Measurements from ENCODE around the gene MSMO1.

The MSMO1 gene

DNA sequence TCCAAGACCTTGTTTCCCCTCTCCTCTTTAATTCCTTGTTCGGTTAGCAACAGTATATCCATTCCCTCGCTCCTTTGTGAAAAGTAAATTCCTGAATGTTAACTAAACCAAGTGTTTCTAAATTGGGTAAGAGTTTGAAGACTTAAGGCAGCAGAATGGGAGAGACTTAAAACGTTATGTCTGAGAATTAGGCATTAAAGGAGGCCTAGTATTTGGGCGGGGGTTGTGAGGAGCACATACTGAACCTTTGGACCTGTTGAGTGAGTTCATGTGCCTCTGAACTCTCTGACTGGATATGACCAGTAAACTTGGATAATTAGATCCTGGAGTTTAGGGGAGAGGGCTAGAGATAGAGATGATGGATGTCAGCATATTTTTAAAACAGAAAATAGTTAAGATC lies 1.2 kb downstream of the MSMO1 start:
- Histone ChIP-seq H3K4me3 (ENCODE audit: low read depth, low read length) (peak overlapping the region; percentile 98), H3K9me3 (no peaks in the 10 kb centered on the region), H3K4me1 (no peaks in the 10 kb centered on the region), H3K27me3 (no peaks in the 10 kb centered on the region), H3K36me3 (peaks cover 6% of the 10 kb centered on the region)
- DNase-seq, result no peak
- TF ChIP-seq, protein P1, sequence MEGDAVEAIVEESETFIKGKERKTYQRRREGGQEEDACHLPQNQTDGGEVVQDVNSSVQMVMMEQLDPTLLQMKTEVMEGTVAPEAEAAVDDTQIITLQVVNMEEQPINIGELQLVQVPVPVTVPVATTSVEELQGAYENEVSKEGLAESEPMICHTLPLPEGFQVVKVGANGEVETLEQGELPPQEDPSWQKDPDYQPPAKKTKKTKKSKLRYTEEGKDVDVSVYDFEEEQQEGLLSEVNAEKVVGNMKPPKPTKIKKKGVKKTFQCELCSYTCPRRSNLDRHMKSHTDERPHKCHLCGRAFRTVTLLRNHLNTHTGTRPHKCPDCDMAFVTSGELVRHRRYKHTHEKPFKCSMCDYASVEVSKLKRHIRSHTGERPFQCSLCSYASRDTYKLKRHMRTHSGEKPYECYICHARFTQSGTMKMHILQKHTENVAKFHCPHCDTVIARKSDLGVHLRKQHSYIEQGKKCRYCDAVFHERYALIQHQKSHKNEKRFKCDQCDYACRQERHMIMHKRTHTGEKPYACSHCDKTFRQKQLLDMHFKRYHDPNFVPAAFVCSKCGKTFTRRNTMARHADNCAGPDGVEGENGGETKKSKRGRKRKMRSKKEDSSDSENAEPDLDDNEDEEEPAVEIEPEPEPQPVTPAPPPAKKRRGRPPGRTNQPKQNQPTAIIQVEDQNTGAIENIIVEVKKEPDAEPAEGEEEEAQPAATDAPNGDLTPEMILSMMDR (IDR thresholded peaks at IDR 0.05; ENCODE audit: low read depth, low read length), result no peak

DNA sequence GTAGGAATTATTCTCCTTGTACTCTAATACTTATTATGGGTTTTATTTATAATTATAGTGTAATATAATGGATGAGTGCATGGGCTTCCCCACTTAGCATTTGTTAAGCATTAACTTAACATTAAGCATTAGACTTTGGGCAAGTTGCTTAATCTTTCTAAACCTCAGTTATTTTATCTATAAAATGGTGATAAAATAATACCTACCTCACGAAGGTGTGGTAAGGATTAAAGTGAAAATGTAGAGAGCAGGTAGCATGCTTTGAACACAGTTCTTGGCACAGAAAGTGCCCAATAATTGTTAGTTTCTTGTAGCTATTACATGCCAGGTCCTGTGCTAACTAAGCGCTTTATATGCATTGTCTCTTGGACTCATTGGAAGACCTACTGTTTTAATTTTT lies 2.6 kb downstream of the MSMO1 start:
- no peak for DNase-seq
- TF ChIP-seq, protein P1 (IDR thresholded peaks at IDR 0.05; ENCODE audit: low read depth, low read length), result no peak
- Histone ChIP-seq H3K9me3 (no peaks in the 10 kb centered on the region), H3K4me3 (ENCODE audit: low read depth, low read length) (peak overlapping the region; percentile 98), H3K27me3 (no peaks in the 10 kb centered on the region), H3K36me3 (peaks cover 20% of the 10 kb centered on the region), H3K4me1 (no peaks in the 10 kb centered on the region)

DNA sequence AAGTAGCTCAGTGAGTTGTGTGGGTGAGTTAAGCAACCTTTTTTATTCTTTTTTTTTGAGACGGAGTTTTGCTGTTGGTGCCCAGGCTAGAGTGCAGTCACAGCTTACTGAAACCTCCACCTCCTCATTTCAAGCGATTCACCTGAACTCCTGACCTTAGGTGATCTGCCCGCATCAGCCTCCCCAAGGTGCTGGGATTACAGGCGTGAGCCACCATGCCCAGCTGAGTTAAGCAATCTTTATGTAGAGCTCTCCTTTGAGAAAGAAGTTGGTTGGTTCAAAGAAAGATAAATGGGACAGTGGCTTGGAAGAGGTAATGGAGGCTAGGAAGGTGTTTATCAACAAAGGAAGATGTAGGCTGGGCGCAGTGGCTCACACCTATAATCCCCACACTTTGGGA lies 3.2 kb downstream of the MSMO1 start:
- Histone ChIP-seq H3K4me1 (no peaks in the 10 kb centered on the region), H3K4me3 (ENCODE audit: low read depth, low read length) (peak overlapping the region; percentile 98), H3K9me3 (no peaks in the 10 kb centered on the region), H3K36me3 (peaks cover 26% of the 10 kb centered on the region), H3K27me3 (no peaks in the 10 kb centered on the region)
- no peak for DNase-seq
- TF ChIP-seq, protein P1 (IDR thresholded peaks at IDR 0.05; ENCODE audit: low read depth, low read length), result no peak

GRCh38 chr4:165331359-165331758 lies 3.9 kb downstream of the MSMO1 start:
- H3K36me3 ChIP-seq, result peaks cover 26% of the 10 kb centered on the region
- H3K4me1 ChIP-seq, result no peaks in the 10 kb centered on the region
- H3K4me3 ChIP-seq (ENCODE audit: low read depth, low read length), result peak overlapping the region; percentile 28
- no peaks in the 10 kb centered on the region for H3K27me3 ChIP-seq
- DNase-seq, result no peak
- H3K9me3 ChIP-seq, result no peaks in the 10 kb centered on the region
- TF ChIP-seq, protein P1 (IDR thresholded peaks at IDR 0.05; ENCODE audit: low read depth, low read length), result no peak

DNA sequence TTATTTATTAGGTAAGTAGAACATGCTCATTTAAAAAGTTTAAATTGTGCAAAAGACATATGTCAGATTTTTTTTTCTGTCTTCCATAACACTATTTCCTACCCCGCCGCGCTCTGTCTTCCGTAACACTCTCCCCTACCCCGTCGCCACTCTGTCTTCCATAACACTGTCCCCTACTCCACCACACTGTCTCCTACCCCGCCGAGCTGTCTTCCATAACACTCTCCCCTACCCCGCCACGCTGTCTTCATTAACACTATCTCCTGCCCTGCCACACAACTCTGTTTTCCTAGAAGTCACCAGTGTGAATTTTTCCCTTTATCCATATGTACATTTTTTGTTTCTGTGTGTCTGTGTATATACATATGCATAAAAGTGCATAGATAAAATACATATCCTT lies 4.4 kb downstream of the MSMO1 start:
- H3K4me3 ChIP-seq (ENCODE audit: low read depth, low read length), result peak overlapping the region; percentile 28
- TF ChIP-seq, protein P1 (IDR thresholded peaks at IDR 0.05; ENCODE audit: low read depth, low read length), result no peak
- DNase-seq, result no peak
- no peaks in the 10 kb centered on the region for H3K4me1 ChIP-seq
- H3K27me3 ChIP-seq, result no peaks in the 10 kb centered on the region
- H3K9me3 ChIP-seq, result no peaks in the 10 kb centered on the region
- H3K36me3 ChIP-seq, result peaks cover 26% of the 10 kb centered on the region

DNA sequence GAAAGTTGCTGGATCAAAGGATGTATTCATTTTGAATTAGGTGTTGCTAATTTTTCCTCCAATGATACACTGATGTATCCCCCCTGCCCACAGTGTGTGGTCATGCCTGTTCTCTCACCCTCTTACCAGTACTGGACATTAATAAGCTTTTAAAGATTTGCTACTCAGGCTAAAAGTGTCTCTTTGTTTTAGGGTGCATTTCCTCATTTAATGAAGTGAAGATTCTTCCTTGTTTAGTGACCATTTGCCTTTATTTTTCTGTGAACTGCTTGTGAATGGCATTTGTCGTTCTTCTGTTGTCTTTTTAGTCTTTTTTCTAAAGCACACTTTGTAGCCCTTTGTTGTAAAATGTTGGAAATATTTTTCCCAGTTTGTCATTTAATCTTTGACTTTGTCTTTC lies 5.0 kb downstream of the MSMO1 start:
- Histone ChIP-seq H3K4me1 (no peaks in the 10 kb centered on the region), H3K9me3 (no peaks in the 10 kb centered on the region), H3K36me3 (peaks cover 32% of the 10 kb centered on the region), H3K4me3 (ENCODE audit: low read depth, low read length) (no peak overlapping the region), H3K27me3 (no peaks in the 10 kb centered on the region)
- DNase-seq, result no peak
- TF ChIP-seq, protein P1 (IDR thresholded peaks at IDR 0.05; ENCODE audit: low read depth, low read length), result no peak

Measured in BE2C (cell line).